AG09309 (cell line): ENCODE results near the gene SYVN1.

Source experiments
- DNase-seq: peaks from one replicate; pipeline ENCODE4 v3.0.0-alpha.2; 2010; ENCODE audit warnings: low read depth
- H3K4me3 ChIP-seq: 2 replicates; pipeline ENCODE4 v1.5.1; 2011; ENCODE audit warnings: mild to moderate bottlenecking, low read depth, low read length, moderate library complexity; ENCODE audit not compliant: control insufficient read depth
- CTCF ChIP-seq: IDR thresholded peaks from 2 replicates; pipeline ENCODE4 v1.5.1; 2011; ENCODE audit warnings: mild to moderate bottlenecking, low read depth, low read length, inconsistent platforms; ENCODE audit not compliant: insufficient read depth, control insufficient read depth; ENCODE audit errors: missing control alignments

SYVN1 gene

GRCh38 chr11:65090628-65091027 lies 43.7 kb downstream of the SYVN1 start:
- TF ChIP-seq CTCF, result no peak
- no peak for DNase-seq
- no peak overlapping the region for H3K4me3 ChIP-seq

- DNase-seq, result no peak
- TF ChIP-seq CTCF, result no peak
- H3K4me3 ChIP-seq, result no peak overlapping the region
Measured at GRCh38 chr11:65089621-65090020, 44.7 kb downstream of the SYVN1 start.

GRCh38 chr11:65087827-65088226 lies 46.5 kb downstream of the SYVN1 start:
- H3K4me3 ChIP-seq, result no peak overlapping the region
- DNase-seq, result no peak
- TF ChIP-seq CTCF, result no peak

GRCh38 chr11:65087216-65087615 lies 47.1 kb downstream of the SYVN1 start:
- TF ChIP-seq CTCF, result no peak
- no peak overlapping the region for H3K4me3 ChIP-seq
- DNase-seq, result no peak

- no peak for DNase-seq
- no peak for TF ChIP-seq CTCF
- H3K4me3 ChIP-seq, result no peak overlapping the region
Measured at GRCh38 chr11:65086809-65087208, 47.5 kb downstream of the SYVN1 start.

- DNase-seq, result no peak
- no peak overlapping the region for H3K4me3 ChIP-seq
- no peak for TF ChIP-seq CTCF
Measured at GRCh38 chr11:65085446-65085845, 48.9 kb downstream of the SYVN1 start.
